OCI-LY7 (cell line): ENCODE measurements around the gene CDK19.

Experiments used
- CTCF ChIP-seq: fragments of 200-600 bp; sonication (generic); conservative IDR thresholded peaks from 2 replicates; pipeline ENCODE4 v1.5.1; 2014; ENCODE audit warnings: mild to moderate bottlenecking, antibody characterized with exemption, low read length, moderate library complexity, mixed read lengths
- EZH2phosphoT487 ChIP-seq: fragments of 200-600 bp; sonication (generic); IDR thresholded peaks from 2 replicates; pipeline ENCODE4 v1.6.1; 2018; ENCODE audit warnings: low read depth, borderline replicate concordance, mild to moderate bottlenecking, mixed run types, antibody characterized with exemption, low read length, moderate library complexity, mixed read lengths

- no peak for TF ChIP-seq CTCF
- TF ChIP-seq EZH2phosphoT487 = no peak
Measured at GRCh38 chr6:110606151-110606550, 209.1 kb downstream of the CDK19 start.
